ENCODE results near the gene HELZ. TPM values are rescaled to one million over a fixed set of nuclear protein-coding genes. Genes with fewer than 3 reads are reported as not detected.
"Not testable (repeated sequence)": the region's sequence is repeated elsewhere in the genome, so short reads cannot be mapped to it uniquely, and the experiment has no call there.

The HELZ gene, protein sequence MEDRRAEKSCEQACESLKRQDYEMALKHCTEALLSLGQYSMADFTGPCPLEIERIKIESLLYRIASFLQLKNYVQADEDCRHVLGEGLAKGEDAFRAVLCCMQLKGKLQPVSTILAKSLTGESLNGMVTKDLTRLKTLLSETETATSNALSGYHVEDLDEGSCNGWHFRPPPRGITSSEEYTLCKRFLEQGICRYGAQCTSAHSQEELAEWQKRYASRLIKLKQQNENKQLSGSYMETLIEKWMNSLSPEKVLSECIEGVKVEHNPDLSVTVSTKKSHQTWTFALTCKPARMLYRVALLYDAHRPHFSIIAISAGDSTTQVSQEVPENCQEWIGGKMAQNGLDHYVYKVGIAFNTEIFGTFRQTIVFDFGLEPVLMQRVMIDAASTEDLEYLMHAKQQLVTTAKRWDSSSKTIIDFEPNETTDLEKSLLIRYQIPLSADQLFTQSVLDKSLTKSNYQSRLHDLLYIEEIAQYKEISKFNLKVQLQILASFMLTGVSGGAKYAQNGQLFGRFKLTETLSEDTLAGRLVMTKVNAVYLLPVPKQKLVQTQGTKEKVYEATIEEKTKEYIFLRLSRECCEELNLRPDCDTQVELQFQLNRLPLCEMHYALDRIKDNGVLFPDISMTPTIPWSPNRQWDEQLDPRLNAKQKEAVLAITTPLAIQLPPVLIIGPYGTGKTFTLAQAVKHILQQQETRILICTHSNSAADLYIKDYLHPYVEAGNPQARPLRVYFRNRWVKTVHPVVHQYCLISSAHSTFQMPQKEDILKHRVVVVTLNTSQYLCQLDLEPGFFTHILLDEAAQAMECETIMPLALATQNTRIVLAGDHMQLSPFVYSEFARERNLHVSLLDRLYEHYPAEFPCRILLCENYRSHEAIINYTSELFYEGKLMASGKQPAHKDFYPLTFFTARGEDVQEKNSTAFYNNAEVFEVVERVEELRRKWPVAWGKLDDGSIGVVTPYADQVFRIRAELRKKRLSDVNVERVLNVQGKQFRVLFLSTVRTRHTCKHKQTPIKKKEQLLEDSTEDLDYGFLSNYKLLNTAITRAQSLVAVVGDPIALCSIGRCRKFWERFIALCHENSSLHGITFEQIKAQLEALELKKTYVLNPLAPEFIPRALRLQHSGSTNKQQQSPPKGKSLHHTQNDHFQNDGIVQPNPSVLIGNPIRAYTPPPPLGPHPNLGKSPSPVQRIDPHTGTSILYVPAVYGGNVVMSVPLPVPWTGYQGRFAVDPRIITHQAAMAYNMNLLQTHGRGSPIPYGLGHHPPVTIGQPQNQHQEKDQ (N-terminal part only)
- polyA plus RNA-seq (ENCODE audit: insufficient read length in 3 of 3) = 10 to 100 TPM; 27.8 to 31.0 (median 28.2) TPM

DNA sequence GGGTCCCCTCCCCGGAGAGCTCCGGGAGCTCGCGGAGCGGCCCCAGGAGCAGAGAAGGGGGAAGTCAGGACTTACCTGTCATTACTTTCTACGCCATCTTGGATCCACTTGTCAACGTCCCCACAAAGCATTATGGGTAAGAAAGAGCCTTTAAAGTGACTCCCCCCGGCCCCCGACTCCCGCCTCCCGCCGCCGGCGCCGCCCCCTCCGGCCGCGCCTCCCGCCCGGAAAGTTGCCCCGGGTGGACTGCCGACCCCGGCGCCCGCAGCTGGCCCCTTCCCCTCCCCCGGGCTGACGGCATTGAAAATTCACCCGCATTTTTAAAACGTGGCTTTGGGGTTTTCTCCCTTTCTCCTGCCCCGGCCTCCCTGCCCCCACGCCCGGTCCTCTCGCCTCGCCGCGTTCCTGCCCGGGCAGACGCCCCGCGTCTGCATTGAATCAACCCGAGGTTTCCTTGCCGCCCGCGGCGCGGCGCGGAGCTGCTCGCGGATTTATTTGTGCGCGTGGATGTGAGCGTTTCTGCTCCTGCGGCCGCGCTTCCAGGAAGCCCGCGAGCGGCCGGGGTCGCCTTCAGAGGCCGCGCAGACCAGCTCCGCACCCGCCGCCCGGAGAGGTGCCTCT is at the start of gene HELZ:
TSS of gene HELZ (minus strand) at position 124 of the 621 bp plus-strand sequence. CDS start 26,392 bp downstream, outside the sequence.
- peak in 1 of 3 donors; percentile 69 for DNase-seq (ENCODE audit: low read depth in 3 of 3, low spot score in 2 of 3)

DNA sequence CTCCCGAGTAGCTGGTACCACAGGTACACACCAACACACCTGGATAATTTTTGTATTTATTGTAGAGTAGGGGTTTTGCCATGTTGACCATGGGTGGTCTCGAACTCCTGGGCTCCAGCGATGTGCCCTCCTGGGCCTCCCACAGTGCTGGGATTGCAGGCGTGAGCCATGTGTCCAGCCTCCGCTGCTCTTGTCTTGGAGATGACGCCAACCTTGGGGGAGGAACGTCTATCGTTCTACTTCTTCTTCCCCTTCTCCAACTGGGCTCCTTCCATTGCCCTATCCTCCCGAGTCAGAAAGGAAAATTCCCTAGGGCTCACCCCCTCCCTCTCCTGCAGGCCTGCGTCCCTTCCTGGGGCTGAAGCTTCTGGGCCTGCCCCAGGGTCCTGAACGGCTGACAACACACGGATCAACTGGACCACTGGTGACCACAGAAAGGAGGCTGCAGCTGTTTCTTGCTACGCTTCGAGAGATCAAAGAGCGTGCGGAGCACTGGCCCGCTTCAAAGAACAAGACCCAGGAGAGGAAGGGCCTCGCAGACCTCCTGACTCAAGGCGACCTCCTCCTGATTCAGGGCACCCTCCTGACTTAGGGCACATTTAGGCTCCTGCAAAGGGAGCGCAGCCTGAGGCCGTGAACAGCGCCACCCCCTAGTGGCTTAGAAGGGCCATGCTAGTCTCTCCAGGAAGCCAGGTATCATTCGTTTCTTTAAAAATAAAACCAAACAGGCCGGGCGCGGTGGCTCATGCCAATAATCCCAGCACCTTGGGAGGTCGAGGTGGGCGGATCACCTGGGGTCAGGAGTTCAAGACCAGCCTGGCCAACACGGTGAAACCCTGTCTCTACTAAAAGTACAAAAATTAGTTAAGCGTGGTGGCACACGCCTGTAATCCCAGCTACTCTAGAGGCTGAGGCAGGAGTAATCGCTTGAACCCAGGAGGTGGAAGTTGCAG is 48.5 kb upstream of the HELZ start:
- DNase-seq (ENCODE audit: low read depth in 3 of 3, low spot score in 2 of 3) = peak in 1 of 3 donors; percentile 16

DNA sequence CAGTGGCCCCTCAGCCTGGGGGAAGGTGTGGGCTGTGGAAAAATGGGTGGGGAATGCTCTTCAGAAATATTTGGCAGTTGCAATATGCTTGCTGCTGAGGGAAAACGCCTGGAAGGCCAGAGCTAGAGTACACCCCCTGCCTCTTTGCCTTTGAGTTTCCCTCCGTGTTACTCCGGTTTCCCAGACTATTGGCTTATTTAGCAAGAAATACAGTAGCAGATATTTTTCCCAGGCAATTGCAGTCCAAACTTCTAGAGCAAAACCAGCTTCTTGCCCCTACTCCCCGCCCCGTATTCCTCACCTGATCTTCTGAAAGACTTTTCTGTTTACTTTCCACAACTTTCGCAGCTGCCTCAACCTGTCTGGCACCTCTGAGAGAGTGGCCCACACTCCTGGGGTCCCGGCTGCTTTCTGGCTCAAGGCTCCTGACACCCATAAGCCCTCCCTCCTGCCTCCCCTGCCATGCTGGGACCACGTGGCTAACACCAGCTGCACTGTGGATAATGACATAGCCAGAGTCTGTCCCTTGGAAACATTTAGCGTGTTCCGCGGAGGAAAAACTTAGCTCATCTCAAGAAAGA is 45.8 kb upstream of the HELZ start:
- DNase-seq (ENCODE audit: low read depth in 3 of 3, low spot score in 2 of 3) = no peak

DNA sequence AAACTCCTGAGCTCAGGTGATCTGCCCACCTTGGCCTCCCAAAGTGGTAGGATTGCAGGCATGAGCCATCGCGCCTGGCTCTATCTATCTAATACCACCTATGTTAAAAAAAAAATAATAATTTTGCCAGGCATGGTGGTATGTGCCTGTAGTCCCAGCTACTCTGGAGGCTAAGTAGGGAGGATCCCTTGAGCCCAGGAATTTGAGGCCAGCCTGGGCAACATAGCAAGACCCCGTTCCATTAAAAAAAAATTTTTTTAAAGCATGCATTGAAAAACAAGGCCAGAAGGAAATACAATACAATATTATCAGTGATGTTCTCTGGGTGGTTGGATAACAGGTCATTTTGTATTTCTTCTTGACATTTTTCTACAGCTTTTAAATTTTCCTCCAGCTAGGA is 45.2 kb upstream of the HELZ start:
- DNase-seq (ENCODE audit: low read depth in 3 of 3, low spot score in 2 of 3) = no peak

DNA sequence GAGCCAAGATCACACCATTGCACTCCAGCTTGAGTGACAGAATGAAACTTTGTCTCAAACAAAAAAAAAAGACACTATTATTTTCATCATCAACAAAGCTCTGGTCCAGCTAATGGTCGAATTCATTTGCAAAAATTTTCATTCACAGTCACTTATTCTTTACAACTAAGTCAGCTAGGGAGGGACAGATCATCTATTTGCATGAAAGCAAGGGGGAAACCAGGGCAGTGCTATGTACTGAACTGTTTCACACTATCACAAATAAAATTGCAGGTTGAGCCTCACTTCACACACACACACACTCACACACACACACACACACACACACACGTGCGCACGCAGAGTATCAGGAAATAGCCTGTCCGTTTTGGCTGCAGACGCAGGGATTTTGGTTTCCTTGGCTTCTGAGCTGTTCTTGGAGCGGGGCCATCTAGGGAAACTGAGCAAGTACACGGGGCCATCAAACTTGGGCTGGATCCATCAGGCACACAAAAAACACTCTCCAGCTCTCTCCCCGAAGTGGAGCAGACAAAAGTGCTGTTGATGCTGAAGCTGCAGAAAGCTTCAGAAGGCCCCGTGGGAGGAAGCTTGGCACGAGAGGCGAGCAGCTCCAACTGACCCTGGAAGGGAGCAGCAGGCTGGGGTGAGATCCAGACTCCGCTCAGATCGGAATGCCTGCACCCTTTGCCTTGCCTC is 44.3 kb upstream of the HELZ start:
- DNase-seq (ENCODE audit: low read depth in 3 of 3, low spot score in 2 of 3) = peak in 2 of 3 donors; percentile 25 to 27

DNA sequence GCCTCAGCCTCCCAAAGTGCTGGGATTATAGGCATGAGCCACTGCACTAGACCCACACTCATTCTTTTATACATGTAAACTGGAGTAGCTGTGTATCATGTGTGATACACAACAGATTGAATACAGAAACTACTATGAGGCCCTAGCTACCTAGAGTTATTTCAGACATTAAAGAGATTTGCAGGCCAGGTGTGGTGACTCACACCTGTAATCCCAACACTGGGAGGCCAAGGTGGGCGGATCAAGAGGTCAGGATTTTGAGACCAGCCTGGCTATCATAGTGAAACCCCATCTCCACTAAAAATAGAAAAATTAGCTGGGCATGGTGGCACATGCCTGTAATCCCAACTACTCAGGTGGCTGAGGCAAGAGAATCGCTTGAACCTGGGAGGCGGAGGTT is 41.8 kb upstream of the HELZ start:
- not testable (repeated sequence) for DNase-seq (ENCODE audit: low read depth in 3 of 3, low spot score in 2 of 3)

DNA sequence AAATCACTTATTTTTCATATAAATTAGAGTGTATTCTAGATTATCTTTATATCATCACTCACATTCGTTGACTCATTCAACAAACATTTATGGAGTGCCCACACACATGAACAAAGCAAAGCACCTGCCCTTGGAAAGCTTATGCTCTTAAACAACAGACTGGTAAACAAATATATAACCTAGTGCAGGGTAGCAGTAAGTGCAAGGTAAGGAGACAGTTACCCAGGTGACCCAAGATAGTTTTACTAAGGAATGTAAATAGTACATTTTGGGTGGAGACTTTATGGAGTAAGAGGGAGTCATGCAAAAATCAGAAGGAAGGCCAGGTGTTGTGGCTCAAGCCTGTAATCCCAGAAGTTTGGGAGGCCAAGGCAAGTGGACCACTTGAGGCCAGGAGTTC is 40.4 kb upstream of the HELZ start:
- no peak for DNase-seq (ENCODE audit: low read depth in 3 of 3, low spot score in 2 of 3)

DNA sequence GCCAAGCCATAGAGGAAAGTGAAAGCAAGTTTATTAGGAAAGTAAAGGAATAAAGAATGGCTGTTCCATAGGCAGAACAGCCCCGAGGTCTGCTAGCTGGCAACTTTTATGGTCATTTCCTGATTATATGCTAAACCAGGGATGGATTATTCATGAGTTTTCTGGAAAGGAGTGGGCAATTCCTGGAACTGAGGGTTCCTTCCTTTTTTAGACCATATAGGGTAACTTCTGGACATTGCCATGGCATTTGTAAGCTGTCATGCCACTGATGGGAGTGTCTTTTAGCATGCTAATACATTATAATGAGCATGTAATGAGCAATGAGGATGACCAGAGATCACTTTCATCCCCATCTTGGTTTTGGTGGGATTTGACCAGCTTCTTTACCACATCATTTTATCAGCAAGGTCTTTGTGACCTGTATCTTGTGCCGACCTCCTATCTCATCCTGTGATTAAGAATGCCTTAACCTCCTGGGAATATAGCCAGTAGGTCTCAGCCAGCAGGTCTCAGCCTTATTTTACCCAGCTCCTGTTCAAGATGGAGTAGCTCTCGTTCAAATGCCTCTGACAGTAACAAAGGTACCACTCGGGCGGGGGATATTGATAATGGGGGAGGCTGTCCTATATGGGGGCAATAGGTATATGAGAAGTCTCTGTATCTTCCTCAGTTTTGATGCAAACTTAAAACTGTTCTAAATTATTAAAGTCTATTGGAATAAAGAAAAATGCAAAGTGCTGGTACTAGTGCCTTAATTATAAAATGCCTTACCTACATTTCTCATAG is 38.9 kb upstream of the HELZ start:
- DNase-seq (ENCODE audit: low read depth in 3 of 3, low spot score in 2 of 3) = no peak

DNA sequence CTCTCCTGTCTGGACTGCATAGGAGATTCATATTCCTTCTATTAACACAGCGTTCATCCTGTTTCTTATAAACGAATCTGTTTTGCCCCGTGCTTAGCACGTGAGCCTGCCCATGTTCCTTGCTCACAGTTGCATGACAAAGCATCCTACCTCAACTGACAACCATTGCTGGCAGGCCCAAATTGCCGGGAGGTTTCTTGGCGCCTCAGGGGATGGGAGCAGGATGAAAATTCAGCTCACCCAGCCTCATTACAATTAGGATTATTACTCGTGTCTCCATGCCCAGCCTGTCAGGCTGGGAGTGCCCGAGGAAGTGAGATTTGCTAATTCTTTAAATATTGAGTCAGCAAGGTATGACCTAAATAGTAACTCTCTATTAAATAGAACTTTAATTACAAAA is 36.7 kb upstream of the HELZ start:
- DNase-seq (ENCODE audit: low read depth in 3 of 3, low spot score in 2 of 3) = no peak

DNA sequence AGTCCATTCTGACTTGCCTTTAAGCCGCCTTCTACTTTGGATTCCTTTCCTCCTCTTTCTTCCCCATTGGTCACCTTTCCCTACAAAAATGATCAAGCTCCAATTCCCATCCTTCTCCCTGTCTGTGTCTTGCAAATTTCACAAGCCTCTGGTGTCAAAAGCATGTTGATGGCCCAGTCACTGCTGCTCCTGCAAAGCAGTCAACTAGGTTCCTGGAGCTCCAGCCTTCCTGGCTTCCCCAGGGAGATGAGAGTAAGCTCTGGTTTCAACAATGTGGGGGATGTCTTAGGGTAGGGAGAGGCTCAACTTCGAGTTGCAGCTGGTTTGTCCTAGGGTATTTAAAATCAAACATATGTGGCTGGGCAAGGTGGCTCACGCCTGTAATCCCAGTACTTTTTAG is 36.1 kb upstream of the HELZ start:
- no peak for DNase-seq (ENCODE audit: low read depth in 3 of 3, low spot score in 2 of 3)

DNA sequence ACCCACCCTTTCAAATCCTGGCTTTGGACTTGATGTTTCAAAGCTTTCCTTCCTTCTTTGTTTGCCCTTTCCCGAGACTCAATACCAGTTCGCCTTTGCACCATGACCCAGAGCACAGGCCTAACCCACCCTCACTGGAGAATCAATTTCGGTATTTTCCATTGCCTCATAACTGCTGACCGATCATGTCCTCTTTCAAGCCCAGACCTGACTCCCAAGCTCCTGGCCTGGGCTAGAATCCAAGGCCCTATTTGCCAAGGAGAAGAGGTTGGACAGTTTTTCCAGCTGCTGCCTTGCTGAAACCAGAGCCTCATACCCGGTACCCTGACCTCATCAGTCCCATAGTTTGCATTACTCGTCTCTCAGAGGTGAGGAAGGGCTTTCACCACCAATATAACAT is 35.3 kb upstream of the HELZ start:
- no peak for DNase-seq (ENCODE audit: low read depth in 3 of 3, low spot score in 2 of 3)

DNA sequence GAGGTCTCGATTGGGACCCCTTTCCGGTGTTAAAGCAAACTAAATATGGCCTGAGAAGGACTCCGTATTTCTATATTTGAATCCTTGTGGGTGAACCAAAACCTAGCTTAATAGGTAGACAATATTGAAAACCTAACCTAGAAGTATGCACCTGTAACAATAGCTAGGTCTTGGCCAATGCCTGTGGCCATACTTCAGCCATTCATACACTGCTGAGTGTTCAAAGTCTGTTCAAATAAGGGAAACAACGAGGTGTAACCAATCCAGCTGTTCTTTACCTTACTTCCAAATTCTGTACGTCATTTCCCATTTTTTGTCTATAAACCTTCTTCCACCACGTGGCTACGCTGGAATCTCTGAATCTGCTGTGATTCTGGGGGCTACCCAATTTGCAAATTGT is 34.1 kb upstream of the HELZ start:
- DNase-seq (ENCODE audit: low read depth in 3 of 3, low spot score in 2 of 3) = no peak

DNA sequence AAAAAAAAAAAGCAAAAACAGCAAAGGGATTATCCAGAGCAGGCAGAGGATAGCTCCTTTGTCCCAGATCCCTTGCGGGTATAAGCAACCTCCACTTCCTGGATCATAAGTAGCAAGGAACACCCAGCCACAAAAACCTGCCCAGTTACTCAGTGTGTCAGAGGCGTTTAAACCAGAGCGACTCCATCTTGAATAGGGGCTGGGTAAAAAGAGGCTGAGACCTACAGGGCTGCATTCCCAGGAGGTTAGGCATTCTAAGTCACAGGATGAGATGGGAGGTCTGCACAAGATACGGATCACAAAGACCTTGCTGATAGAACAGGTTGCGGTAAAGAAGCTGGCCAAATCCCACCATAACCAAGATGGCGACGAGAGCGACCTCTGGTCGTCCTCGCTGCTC is 33.4 kb upstream of the HELZ start:
- no peak for DNase-seq (ENCODE audit: low read depth in 3 of 3, low spot score in 2 of 3)

DNA sequence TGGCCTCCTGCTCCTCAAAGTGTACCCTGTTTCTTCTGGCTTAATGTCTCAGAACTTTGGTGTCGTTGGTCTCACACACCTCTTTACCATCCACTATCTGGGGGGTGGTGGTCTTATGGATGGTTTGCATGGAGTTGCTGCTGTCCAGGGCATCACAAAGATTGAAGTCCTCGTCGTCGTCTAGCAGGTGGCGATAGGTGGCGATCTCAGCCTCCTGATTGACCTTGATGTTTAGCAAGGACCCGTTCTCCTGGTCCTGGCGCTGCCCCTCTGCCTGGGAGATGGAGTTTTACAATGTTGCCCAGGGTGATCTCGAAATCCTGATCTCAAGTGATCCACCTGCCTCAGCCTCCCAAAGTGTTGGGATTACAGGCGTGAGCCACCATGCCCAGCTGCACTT is 31.1 kb upstream of the HELZ start:
- DNase-seq (ENCODE audit: low read depth in 3 of 3, low spot score in 2 of 3) = no peak

DNA sequence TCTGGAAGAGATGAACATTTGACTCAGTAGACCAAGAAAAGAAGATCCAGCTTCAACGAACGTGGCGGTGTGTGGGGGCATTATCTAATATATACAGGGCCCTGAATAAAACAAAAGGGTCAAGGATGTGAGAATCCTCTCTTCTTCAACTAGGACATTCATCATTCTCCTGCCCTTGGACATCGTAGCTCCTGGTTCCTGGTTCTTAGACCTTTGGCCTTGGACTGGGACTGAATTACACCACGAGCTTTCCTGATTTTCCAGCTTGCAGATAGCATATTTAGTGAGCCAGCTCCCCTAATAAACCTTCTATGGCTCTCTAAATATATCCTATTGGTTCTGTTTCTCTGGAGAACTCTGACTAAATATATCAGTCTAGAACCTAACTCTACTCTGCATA is 29.5 kb upstream of the HELZ start:
- no peak for DNase-seq (ENCODE audit: low read depth in 3 of 3, low spot score in 2 of 3)

DNA sequence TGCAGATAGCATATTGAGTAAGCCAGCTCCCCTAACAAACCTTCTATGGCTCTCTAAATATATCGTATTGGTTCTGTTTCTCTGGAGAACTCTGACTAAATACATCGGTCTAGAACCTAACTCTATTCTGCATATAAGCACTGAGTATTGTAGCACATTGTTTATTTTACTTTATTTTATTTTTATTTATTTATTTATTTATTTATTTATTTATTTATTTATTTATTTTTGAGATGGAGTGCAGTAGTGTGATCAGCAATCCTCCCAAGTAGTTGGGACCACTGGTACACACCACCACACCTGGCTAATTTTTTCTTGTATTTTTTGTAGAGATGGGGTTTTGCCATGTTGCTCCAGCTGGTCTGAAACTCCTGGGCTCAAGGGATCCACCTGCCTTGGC is 28.9 kb upstream of the HELZ start:
- no peak for DNase-seq (ENCODE audit: low read depth in 3 of 3, low spot score in 2 of 3)

DNA sequence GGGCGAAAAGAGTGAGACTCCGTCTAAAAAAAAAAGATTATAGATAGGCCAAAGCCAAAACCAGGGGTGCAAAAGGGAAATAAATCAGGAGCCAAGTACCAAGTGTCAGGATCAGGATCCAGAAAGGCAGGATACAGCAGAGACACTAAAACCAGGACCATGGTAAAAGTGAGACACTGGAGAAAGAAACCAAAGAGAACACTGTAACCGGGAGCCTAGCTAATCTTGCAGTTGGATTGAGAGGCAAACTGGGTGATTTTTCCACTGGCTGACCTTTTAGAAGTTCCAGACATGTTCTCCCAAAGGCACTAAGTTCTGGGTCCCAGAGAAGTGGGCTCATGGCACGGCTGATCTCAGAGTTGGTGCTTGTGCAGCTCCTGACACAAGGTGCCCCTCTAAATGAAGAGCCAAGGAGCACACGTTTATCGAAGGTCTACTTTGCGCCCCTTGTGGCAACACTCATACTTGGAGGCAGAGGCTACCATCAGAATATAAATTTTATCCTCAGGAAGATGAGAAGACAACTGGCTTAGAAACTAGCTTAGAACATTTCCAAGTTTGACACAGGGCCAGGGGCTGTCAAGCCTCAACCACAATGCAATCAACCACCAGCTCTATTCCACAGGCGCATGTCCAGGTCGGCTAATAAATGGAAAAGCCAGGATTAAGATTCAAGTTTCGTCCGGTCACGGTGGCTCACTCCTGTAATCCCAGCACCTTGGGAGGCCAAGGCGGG is 27.5 kb upstream of the HELZ start:
- DNase-seq (ENCODE audit: low read depth in 3 of 3, low spot score in 2 of 3) = no peak

Measured in right renal cortex interstitium (tissue), 3 donors.